Ishikawa (cell line): Measurements from ENCODE around the gene PCDH9.

Experiments
- CEBPB ChIP-seq: IDR thresholded peaks from 2 replicates; pipeline ENCODE4 v1.6.1; 2012
- CREB1 ChIP-seq: IDR thresholded peaks from 2 replicates; pipeline ENCODE4 v1.6.1; 2012; ENCODE audit warnings: low read depth
- EGR1 ChIP-seq: IDR thresholded peaks from 2 replicates; pipeline ENCODE4 v1.6.1; 2012
- EP300 ChIP-seq: IDR thresholded peaks from 2 replicates; pipeline ENCODE4 v1.6.1; 2012; ENCODE audit warnings: borderline replicate concordance
- FOXM1 ChIP-seq: IDR thresholded peaks from 2 replicates; pipeline ENCODE4 v1.6.1; 2012; ENCODE audit warnings: low read depth, borderline replicate concordance
- MAX ChIP-seq: IDR thresholded peaks from 2 replicates; pipeline ENCODE4 v1.6.1; 2012
- NFIC ChIP-seq: IDR thresholded peaks from 2 replicates; pipeline ENCODE4 v1.6.1; 2012
- RAD21 ChIP-seq: IDR thresholded peaks from 2 replicates; pipeline ENCODE4 v1.6.1; 2012; ENCODE audit warnings: low read depth
- REST ChIP-seq: IDR thresholded peaks from 2 replicates; pipeline ENCODE4 v1.6.1; 2012; ENCODE audit warnings: low read depth, mild to moderate bottlenecking
- TAF1 ChIP-seq: IDR thresholded peaks from 2 replicates; pipeline ENCODE4 v1.6.1; 2012; ENCODE audit warnings: low read depth, mild to moderate bottlenecking
- TCF12 ChIP-seq: IDR thresholded peaks from 2 replicates; pipeline ENCODE4 v1.6.1; 2012; ENCODE audit warnings: low read depth
- TEAD4 ChIP-seq: IDR thresholded peaks from 2 replicates; pipeline ENCODE4 v1.6.1; 2012
- USF1 ChIP-seq: IDR thresholded peaks from 2 replicates; pipeline ENCODE4 v1.6.1; 2012
- YY1 ChIP-seq: IDR thresholded peaks from 2 replicates; pipeline ENCODE4 v1.6.1; 2012; ENCODE audit warnings: low read depth
- ZBTB7A ChIP-seq: IDR thresholded peaks from 2 replicates; pipeline ENCODE4 v1.6.1; 2012; ENCODE audit warnings: low read depth

The PCDH9 gene

GRCh38 chr13:66911411-66911939, 318.7 kb downstream of the PCDH9 start:
- TF ChIP-seq TCF12 (no peak), TEAD4 (no peak)

GRCh38 chr13:66899955-66900354, 330.2 kb downstream of the PCDH9 start:
- no peak for TF ChIP-seq ZBTB7A
- no peak for TF ChIP-seq TEAD4
- TF ChIP-seq NFIC, result no peak
- no peak for TF ChIP-seq FOXM1
- no peak for TF ChIP-seq CREB1
- TF ChIP-seq EP300, result no peak
- no peak for TF ChIP-seq CEBPB
- no peak for TF ChIP-seq RAD21
- TF ChIP-seq USF1, result no peak
- no peak for TF ChIP-seq TAF1
- TF ChIP-seq EGR1, result no peak
- no peak for TF ChIP-seq YY1
- no peak for TF ChIP-seq MAX

GRCh38 chr13:66896933-66897332, 333.2 kb downstream of the PCDH9 start:
- no peak for TF ChIP-seq EP300
- no peak for TF ChIP-seq TAF1
- no peak for TF ChIP-seq TEAD4
- no peak for TF ChIP-seq TCF12
- no peak for TF ChIP-seq NFIC
- no peak for TF ChIP-seq CEBPB
- no peak for TF ChIP-seq MAX

- TF ChIP-seq ZBTB7A, result no peak
- no peak for TF ChIP-seq REST
- no peak for TF ChIP-seq CREB1
These were observed 334.4 kb downstream of the PCDH9 start for GRCh38 chr13:66895780-66896179.

GRCh38 chr13:66895320-66895719, 334.8 kb downstream of the PCDH9 start:
- TF ChIP-seq REST (no peak), NFIC (no peak), TAF1 (no peak), CREB1 (no peak), TCF12 (no peak), EP300 (no peak), USF1 (no peak), FOXM1 (no peak), YY1 (no peak), ZBTB7A (no peak), CEBPB (no peak), EGR1 (no peak), RAD21 (no peak), MAX (no peak), TEAD4 (no peak)

GRCh38 chr13:66888698-66889097, 341.4 kb downstream of the PCDH9 start:
- no peak for TF ChIP-seq EP300
- no peak for TF ChIP-seq USF1
- no peak for TF ChIP-seq CEBPB
- TF ChIP-seq REST, result no peak
- TF ChIP-seq TCF12, result no peak
